NK-92 treated with Interleukin-12 subunit alpha and Interleukin-12 subunit beta, amount 100 ng/mL, for 24 hours (cell line): ENCODE measurements around the gene SLC28A1.
"Not testable (repeated sequence)": the region's sequence is repeated elsewhere in the genome, so short reads cannot be mapped to it uniquely, and the experiment has no call there.

ENCODE experiments used
- DNase-seq: peaks from one replicate; lab custom pipeline; 2025; lab: John Stamatoyannopoulos, UW

SLC28A1 gene

DNA sequence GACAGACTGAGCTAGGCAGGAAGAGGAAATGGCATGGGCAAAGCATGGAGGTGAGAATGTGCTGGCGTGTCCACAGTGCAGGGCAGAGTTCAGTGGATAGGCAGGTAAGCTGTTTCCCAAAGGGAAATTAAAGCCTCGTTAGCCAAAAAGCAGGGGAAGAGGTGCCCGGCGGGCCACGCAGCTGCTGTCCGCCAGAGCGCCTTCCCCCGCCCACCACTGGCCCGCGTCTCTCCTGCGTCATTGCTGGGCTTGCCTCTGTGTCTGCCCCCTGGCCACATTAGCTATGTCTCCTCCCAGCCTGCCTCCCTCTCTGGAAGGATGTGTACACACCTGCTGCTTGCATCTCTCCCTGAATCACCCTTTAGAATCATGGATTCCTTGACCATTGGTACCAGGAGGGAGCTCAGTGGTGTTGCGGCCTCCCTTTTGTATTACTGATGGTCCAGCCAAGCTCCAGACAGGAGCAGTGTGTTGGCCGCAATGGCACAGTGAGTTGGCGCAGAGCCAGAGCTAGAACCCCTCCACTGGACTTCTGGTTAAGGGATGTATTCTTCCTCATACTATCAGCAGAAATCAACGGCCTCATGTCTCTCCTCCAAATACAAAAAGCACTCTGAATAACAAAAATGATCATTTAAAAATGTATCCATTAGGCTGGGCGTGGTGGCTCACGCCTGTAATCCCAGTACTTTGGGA lies 26.6 kb downstream of the SLC28A1 start:
- DNase-seq, result no peak

DNA sequence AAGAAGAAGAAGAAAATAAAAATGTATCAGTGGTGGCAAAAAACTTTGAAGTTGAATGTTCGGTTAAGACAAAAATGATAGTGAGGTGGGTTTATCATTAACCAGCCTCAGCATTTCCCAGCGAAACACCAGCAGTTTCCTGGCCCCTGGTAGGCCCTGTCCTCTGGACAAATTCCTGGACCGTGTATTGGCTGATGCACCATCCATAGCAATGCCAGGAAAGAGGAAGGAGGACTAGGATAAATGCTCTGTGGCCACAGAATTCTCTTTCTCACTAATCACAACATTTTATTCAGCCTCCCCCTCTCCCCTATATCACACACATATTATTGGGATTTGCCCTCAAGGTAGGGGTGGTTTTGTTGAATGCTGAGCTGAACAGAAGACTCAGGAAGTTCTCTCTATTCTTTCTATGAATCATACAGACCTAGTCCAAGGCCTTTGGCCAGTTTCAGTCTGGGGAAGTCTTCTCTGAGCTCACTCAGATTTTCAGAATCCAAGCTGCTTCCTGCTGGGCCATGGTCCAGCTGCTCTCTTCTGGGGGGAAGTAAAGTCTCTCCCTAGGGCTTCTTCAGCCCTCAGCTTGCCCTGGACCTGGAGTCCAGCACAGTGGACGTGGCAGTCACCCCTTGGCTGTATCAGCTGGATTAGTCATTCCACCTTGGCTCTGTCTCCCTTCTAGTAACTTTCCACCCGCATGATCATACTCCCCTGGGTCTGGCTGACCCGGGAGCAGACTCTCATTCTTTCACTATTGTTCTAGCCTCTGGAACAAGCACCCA lies 27.6 kb downstream of the SLC28A1 start:
- no peak for DNase-seq

GRCh38 chr15:84913360-84913723 lies 28.9 kb downstream of the SLC28A1 start:
- no peak for DNase-seq

DNA sequence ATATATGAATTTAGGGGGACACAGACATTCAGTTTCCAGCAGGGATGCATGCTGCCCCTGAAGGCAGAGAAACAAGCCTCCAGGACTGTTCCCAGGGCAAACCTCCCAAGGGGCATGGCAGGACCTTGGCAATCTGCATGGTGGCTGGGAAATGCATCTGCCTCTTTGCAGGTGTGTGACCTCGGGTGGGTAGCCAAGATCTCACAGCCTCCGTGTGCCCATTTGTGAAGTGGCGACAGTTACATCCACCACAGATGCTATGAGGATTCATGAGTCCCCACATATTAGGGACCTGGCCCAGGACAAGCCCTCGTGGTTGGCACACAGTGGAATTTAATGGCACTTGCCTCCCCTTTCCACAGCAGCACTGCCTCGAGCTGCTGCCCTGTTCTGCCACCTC lies 29.9 kb downstream of the SLC28A1 start:
- no peak for DNase-seq

- DNase-seq, result peak; percentile 70
Measured at GRCh38 chr15:84914909-84915605, 30.6 kb downstream of the SLC28A1 start.

DNA sequence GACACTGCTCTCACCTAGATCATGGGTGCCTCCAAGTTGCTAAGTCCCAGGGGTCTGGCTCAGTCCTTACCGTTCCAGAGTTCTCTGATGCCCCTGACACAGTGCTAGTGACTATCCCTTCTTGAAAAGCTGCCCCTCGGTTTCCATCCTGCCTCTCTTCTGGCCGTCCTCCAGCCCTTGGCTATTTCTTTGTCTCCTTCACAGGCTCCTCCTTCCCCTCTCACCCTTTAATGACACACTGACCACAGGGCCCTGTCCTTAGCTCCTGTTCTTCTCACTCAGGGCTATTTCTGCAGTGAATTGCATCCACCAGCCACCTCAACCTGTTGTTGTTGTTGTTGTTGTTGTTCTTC lies 31.1 kb downstream of the SLC28A1 start:
- peak; percentile 41 for DNase-seq

GRCh38 chr15:84917452-84917851 lies 33.0 kb downstream of the SLC28A1 start:
- DNase-seq, result no peak

DNA sequence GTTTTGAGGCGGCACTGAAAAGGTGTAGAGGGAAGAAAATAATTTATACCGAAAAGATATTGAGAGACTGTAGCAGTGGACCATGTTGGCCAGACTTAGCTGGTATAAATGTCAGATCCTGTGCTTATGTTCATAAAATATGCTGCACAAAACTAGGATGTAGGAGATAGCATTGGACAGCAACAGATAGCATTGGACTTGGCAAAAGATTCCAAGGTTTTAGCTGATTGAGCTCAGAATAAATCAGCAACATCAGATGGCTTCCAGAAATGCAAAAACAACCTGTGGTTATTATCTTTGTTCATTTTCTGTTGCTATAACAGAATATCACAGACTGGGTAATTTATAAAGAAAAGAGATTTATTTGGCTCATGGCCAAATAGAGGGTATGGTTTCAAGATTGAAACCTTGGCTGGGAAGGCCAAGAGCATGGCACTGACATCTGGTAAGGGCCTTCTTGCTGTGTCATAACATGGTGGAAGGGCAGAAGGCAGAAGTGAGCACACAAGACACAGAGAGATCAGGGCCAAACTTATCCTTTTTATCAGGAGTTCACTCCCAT lies 34.7 kb downstream of the SLC28A1 start:
- DNase-seq, result no peak

GRCh38 chr15:84921121-84921520 lies 36.7 kb downstream of the SLC28A1 start:
- DNase-seq, result no peak

GRCh38 chr15:84922530-84922929 lies 38.1 kb downstream of the SLC28A1 start:
- DNase-seq, result no peak

DNA sequence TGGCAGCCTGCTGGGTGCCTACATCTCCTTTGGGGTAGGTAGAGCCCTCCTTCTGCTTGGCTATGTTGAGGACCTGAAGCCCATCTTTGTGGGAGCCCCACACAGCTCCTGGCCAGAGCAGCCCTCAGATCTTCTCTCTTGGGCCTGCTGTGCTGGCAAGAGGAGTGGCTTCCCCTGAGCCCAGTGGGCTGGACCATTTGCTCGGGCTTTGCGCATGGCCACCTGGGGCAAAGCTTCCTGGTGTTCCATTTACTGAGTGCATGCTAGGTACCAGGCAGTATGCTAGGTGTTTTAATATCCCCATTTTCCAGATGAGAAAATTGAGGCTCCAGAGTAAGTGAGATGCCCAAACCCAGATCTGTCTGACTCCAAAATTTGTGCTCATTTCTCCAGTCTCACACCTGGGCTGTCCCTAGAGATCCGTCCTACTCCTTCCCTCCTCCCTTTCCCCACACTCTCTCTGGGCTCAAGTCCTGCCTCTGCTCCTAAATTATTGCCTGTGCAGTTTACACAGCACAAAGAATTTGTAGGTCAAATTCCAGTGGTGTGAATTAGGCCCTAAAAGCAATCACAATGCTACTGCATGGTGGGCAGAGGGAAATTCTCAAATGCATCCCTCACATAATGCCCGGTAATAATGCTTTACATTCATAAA lies 39.7 kb downstream of the SLC28A1 start:
- no peak for DNase-seq

DNA sequence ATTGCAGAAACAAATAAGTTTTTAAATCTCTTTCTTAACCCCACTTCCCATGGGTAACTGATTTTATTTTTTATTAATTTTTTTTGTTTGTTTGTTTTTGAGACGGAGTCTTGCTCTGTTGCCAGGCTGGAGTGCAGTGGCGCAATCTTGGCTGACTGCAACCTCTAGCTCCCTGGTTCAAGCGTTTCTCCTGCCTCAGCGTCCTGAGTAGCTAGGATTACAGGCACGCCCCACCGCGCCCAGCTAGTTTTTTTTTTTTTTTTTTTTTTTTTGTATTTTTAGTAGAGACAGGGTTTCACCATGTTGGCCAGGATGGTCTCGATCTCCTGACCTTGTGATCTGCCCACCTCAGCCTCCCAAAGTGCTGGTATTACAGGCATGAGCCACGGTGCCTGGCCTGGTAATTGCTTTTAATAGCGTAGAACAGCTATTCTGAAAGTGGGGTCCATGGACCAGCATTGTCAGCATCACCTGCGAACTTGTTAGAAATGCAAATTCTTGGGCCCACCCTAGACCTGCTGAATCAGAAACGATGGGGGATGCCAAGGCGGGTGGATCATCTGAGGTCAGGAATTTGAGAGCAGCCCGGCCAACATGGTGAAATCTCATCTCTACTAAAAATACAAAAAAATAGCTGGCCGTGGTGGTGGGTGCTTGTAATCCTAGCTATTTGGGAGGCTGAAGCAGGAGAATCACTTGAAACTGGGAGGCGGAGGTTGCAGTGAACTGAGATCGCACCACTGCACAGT lies 40.5 kb downstream of the SLC28A1 start:
- not testable (repeated sequence) for DNase-seq

DNA sequence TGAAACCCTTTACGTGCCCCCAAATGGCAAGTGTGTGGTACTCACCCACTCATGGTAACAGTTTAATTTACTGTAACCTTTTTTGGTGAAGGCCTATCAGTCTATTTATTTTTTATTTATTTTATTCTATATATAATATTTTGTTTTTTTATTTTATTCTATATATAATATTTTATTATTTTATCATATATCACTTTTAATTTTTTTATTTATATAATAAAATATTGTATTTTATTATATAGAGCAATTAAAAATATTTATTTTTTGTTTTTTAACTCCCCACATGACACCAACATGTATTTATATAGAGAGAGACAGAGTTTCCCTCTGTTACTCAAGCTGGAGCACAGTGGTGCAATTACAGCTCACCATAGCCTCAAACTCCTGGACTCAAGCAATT lies 41.4 kb downstream of the SLC28A1 start:
- no peak for DNase-seq

DNA sequence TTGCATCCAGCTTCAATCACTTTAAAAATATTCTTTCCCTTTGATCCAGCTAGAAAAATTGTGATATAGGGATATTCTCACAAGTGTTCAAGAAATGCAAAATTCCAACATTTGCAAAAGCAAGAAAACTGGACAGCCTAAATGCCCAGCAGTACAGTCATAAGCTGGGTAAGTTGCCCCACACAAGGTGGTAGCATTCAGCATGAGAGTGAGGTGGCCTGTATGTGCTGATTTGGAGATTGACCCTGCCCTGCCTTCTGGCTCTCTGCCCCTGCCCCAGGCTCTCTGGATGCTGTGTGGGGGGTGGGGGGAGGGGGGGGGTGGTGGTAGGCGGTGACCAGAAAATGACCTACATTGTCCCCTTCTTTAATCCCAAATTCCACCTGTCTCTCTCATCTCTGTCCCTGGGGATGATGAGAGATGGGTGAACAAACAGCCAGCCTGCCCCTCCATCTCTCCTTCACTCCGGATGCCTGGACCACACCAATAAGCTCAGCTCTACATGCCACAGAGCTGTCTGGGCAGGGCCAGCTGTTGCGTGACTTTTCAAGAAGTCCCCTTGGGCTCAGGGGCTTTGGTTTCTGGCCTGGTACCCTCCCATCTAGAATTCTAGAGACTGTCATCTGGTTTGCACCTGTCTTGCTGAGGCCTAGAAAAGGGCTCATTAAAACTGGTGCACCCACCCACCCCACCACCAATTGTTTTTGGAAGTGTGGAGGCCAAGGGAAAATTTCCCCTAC lies 42.2 kb downstream of the SLC28A1 start:
- DNase-seq, result no peak

- no peak for DNase-seq
Measured at GRCh38 chr15:84928843-84929168, 44.3 kb downstream of the SLC28A1 start.

DNA sequence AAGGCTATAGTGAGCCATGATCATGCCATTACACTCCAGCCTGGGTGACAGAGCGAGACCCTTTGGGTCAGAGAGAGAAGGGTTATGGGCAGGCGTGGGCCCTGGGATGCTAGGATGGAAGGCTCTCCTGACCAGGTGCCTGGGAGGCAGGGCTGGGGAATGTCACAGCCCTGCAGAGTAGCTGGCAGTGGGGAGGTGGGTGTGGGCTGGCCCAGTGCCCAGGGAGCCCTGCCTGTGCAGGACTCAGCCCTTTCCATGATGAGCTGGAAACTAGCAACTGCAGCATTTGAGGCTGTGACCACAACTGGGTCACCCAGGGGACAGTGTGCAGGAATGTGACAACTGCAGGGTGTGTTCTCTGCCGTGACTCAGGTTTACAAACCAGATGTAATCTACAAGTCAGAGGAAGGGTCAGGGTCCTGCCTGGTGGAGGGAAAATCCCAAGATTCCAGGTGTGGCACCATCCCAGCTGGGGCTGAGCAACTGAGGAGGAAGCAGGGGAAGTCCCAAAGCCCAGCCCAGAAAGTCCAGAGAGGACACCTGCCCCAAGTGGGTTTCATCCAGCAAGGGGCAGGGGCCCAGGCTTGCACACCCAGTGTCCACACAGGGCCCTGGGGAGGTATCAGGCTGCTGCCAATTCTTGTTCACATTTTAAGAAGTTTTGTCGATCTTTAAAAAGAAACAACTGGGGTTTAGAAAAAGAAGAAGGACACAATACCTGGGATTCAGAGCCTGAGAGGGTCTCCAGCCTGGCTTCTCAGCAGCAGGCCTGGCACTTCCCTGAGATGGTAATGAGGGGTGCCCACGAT lies 45.5 kb downstream of the SLC28A1 start:
- no peak for DNase-seq

GRCh38 chr15:84934942-84935729 lies 50.7 kb downstream of the SLC28A1 start:
- DNase-seq, result no peak

DNA sequence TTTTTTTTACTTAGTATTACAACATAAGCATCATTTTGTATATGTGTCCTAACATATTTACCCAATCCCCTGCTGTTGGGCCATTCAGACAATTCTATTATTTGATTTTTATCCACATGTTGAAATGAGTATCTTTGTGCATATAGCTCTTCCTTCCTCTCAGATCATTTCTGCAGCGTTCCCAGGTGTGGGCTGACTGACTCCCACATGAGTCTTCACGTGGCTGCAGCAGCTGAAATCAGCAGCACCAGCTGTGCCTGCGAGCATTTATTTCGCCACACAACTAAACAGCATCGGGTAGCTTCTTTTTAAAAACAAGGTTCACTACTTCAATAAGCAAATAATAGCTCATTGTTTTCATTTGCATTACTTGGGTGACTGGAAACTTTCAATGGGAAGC lies 52.7 kb downstream of the SLC28A1 start:
- DNase-seq, result no peak

- DNase-seq, result no peak
Measured at GRCh38 chr15:84938726-84939125, 54.3 kb downstream of the SLC28A1 start.
